ENCODE results near the gene OPCML.

The OPCML gene

GRCh38 chr11:132674151-132674550 is 858.1 kb downstream of the OPCML start:
- ChIA-PET POLR2A (no interaction called here), CTCF (no interaction called here)
- no peak overlapping the region for H3K4me3 ChIP-seq (ENCODE audit: low read depth, low read length)
- DNase-seq (ENCODE audit: low read depth, low spot score) = no peak
- TF ChIP-seq CTCF (IDR thresholded peaks at IDR 0.05; ENCODE audit: insufficient read depth, low read length, missing control alignments) = no peak

DNA sequence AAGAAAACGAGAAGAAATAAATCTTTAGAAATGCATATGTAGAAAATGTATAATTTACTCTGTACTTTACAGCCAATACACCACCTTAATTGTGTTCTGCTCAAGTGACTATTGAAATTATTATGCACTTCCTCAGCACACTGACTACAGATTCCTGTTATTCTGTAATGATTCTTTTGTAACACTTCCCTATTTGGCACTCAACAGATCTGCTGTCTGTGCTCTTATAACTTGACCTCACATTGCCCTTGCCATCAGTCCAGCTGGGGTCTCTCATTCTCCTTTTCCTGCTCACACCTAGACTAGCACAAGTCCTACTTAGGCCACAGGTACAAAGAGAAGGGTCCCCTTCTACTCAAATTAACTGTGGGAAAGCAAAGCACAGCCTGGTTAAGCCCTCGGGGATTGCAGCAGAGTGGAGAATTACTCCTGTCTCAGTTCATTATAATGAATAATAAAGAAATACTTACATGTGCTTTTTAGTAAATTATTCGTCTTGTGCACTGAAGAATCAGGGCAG is 860.4 kb downstream of the OPCML start:
- TF ChIP-seq CTCF (IDR thresholded peaks at IDR 0.05; ENCODE audit: insufficient read depth, low read length, missing control alignments) = no peak
- DNase-seq (ENCODE audit: low read depth, low spot score) = no peak
- CTCF ChIA-PET = no interaction called here
- no peak overlapping the region for H3K4me3 ChIP-seq (ENCODE audit: low read depth, low read length)
- POLR2A ChIA-PET = no interaction called here

GRCh38 chr11:132670921-132671675 is 861.2 kb downstream of the OPCML start:
- no peak for DNase-seq (ENCODE audit: low read depth, low spot score)
- ChIA-PET POLR2A (no interaction called here), CTCF (no interaction called here)
- no peak for TF ChIP-seq CTCF (IDR thresholded peaks at IDR 0.05; ENCODE audit: insufficient read depth, low read length, missing control alignments)
- H3K4me3 ChIP-seq (ENCODE audit: low read depth, low read length) = no peak overlapping the region

DNA sequence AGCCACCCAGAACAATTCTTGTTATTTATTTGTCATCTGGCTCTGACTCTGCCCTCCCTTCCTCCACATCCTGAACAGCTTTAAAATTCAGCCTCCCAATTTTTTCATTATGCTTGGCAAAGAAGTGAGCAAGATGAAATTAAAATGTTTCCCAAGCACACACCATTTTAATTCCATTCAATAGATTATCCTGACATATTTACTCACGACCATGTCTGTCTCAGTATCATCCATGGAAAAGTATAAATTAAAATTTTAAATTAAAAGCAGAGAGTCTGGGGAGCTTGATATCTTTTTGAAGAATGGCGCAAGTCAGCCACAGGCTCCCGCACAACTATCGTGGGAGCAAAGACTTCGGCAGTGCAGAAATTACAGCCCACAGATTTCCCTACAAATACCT is 862.4 kb downstream of the OPCML start:
- CTCF ChIA-PET = no interaction called here
- no peak overlapping the region for H3K4me3 ChIP-seq (ENCODE audit: low read depth, low read length)
- POLR2A ChIA-PET = no interaction called here
- TF ChIP-seq CTCF (IDR thresholded peaks at IDR 0.05; ENCODE audit: insufficient read depth, low read length, missing control alignments) = no peak
- DNase-seq (ENCODE audit: low read depth, low spot score) = no peak

GRCh38 chr11:132665205-132665604 is 867.1 kb downstream of the OPCML start:
- ChIA-PET CTCF (no interaction called here), POLR2A (no interaction called here)
- H3K4me3 ChIP-seq (ENCODE audit: low read depth, low read length) = no peak overlapping the region
- no peak for DNase-seq (ENCODE audit: low read depth, low spot score)
- no peak for TF ChIP-seq CTCF (IDR thresholded peaks at IDR 0.05; ENCODE audit: insufficient read depth, low read length, missing control alignments)

- DNase-seq (ENCODE audit: low read depth, low spot score) = no peak
- H3K4me3 ChIP-seq (ENCODE audit: low read depth, low read length) = no peak overlapping the region
- ChIA-PET POLR2A (no interaction called here), CTCF (no interaction called here)
- no peak for TF ChIP-seq CTCF (IDR thresholded peaks at IDR 0.05; ENCODE audit: insufficient read depth, low read length, missing control alignments)
Observed at GRCh38 chr11:132658696-132659095, 873.6 kb downstream of the OPCML start.
